ENCODE results near the gene SLC5A9. TPM values are rescaled to one million over a fixed set of nuclear protein-coding genes. Genes with fewer than 3 reads are reported as not detected.

The SLC5A9 gene
- total RNA-seq, 1 donor from 2014 or later = 13.3 TPM

GRCh38 chr1:48294656-48295055 is 72.1 kb downstream of the SLC5A9 start:
- Histone ChIP-seq H3K27me3 (no peaks in the 10 kb centered on the region), H3K36me3 (peaks cover 0 to 9% of the 10 kb centered on the region in 2 donors), H3K4me1 (no peaks in the 10 kb centered on the region), H3K4me3 (no peak overlapping the region), H3K9me3 (no peaks in the 10 kb centered on the region), H3K27ac (no peak overlapping the region)
- no peak for DNase-seq (ENCODE audit: low spot score in 2 of 2)
- intact Hi-C loops (cut with DNase I) = no loop called here
- no peak for TF ChIP-seq CTCF (IDR thresholded peaks at IDR 0.05)

Other genes starting within 250 kb of the SLC5A9 start
- 7.9 TPM for gene TRABD2B, start 225.3 kb upstream of the SLC5A9 start, total RNA-seq
- gene SPATA6, start 249.5 kb downstream of the SLC5A9 start, total RNA-seq = 4.2 TPM

Data from ascending aorta (tissue), 2 donors.